HEK293T (cell line): Measurements from ENCODE around the gene ANKRD33B.
A peak's percentile ranks its signal among the peaks of the same experiment; 100 is the strongest.

Source experiments
- CTCF ChIA-PET: fragments of 350-600 bp; formaldehyde crosslinking; extraction: SDS; loops from one replicate; lab custom pipeline; 2021; ENCODE audit warnings: antibody characterized with exemption, inconsistent platforms; lab: Yijun Ruan, JAX
- POLR2A ChIA-PET: fragments of 350-600 bp; formaldehyde crosslinking; extraction: SDS; loops from one replicate; lab custom pipeline; 2020; ENCODE audit warnings: antibody characterized with exemption, inconsistent platforms; lab: Yijun Ruan, JAX
- DNase-seq: peaks from one replicate; pipeline ENCODE4 v3.0.0; 2012; ENCODE audit warnings: mixed read lengths; ENCODE audit errors: extremely low spot score
- ARNT ChIP-seq: fragments of 450-650 bp; IDR thresholded peaks from 2 replicates; pipeline ENCODE4 v1.6.1; 2017; ENCODE audit warnings: mild to moderate bottlenecking
- BHLHE40 ChIP-seq: fragments of 450-650 bp; IDR thresholded peaks from 2 replicates; pipeline ENCODE4 v1.6.1; 2016; ENCODE audit warnings: mild to moderate bottlenecking, moderate library complexity, borderline replicate concordance
- CTBP1 ChIP-seq: fragments of 450-650 bp; IDR thresholded peaks from 2 replicates; pipeline ENCODE4 v1.6.1; 2016; ENCODE audit warnings: borderline replicate concordance
- ELF4 ChIP-seq: fragments of 450-650 bp; IDR thresholded peaks from 2 replicates; pipeline ENCODE4 v1.6.1; 2017; ENCODE audit warnings: antibody characterized with exemption
- FOXA1 ChIP-seq: fragments of 450-650 bp; IDR thresholded peaks from 2 replicates; pipeline ENCODE4 v1.6.1; 2016; ENCODE audit warnings: mild to moderate bottlenecking
- FOXK2 ChIP-seq: fragments of 450-650 bp; IDR thresholded peaks from 2 replicates; pipeline ENCODE4 v1.6.1; 2016; ENCODE audit warnings: mild to moderate bottlenecking
- FOXM1 ChIP-seq: fragments of 450-650 bp; IDR thresholded peaks from 2 replicates; pipeline ENCODE4 v1.6.1; 2017; ENCODE audit warnings: mild to moderate bottlenecking, borderline replicate concordance
- HDGF ChIP-seq: fragments of 450-650 bp; IDR thresholded peaks from 2 replicates; pipeline ENCODE4 v1.6.1; 2017; ENCODE audit warnings: antibody characterized with exemption, borderline replicate concordance
- L3MBTL2 ChIP-seq: fragments of 450-650 bp; conservative IDR thresholded peaks from 2 replicates; pipeline ENCODE4 v1.6.1; 2016; ENCODE audit warnings: mild to moderate bottlenecking
- LEF1 ChIP-seq: fragments of 450-650 bp; IDR thresholded peaks from 2 replicates; pipeline ENCODE4 v1.6.1; 2017; ENCODE audit warnings: mild to moderate bottlenecking, borderline replicate concordance
- NFRKB ChIP-seq: fragments of 450-650 bp; IDR thresholded peaks from 2 replicates; pipeline ENCODE4 v1.6.1; 2016; ENCODE audit warnings: mild to moderate bottlenecking, moderate library complexity
- PKNOX1 ChIP-seq: fragments of 450-650 bp; IDR thresholded peaks from 2 replicates; pipeline ENCODE4 v1.6.1; 2016
- SP1 ChIP-seq: fragments of 450-650 bp; IDR thresholded peaks from 2 replicates; pipeline ENCODE4 v1.6.1; 2017
- SUZ12 ChIP-seq: fragments of 450-650 bp; IDR thresholded peaks from 2 replicates; pipeline ENCODE4 v1.6.1; 2016; ENCODE audit warnings: mild to moderate bottlenecking
- TARDBP ChIP-seq: fragments of 450-650 bp; IDR thresholded peaks from 2 replicates; pipeline ENCODE4 v1.6.1; 2016
- ZNF384 ChIP-seq: fragments of 450-650 bp; IDR thresholded peaks from 2 replicates; pipeline ENCODE4 v1.6.1; 2016

Gene ANKRD33B

DNA sequence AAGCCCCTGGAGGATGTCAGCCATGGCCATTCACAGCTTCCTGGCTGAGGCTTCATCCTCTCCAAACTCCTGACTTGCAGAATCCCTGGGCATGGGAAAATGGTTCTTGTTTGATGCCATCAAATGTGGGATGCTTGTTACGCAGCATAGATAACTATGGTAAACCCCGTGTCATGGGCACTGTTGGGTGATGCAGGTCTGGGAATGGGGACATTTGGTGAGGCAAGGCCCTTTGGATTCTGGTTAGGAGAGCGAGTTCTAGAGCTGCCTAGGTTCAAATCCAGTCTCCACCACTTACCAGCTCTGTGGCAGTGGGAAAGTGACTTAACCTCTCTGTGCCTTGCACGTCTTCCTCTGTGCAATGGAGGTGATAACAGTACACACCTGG is 41.7 kb upstream of the ANKRD33B start:
- CTCF ChIA-PET = no interaction called here
- POLR2A ChIA-PET = no interaction called here
- no peak for TF ChIP-seq FOXA1
- no peak for TF ChIP-seq CTBP1
- TF ChIP-seq FOXK2 = no peak
- no peak for TF ChIP-seq PKNOX1
- TF ChIP-seq NFRKB = no peak
- no peak for TF ChIP-seq SP1
- no peak for TF ChIP-seq TARDBP
- TF ChIP-seq FOXM1 = no peak
- TF ChIP-seq LEF1 = no peak
- no peak for TF ChIP-seq ELF4
- no peak for DNase-seq

- CTCF ChIA-PET = no interaction called here
- POLR2A ChIA-PET = no interaction called here
- TF ChIP-seq TARDBP (no peak), FOXA1 (no peak), BHLHE40 (no peak), SP1 (no peak), HDGF (no peak), ZNF384 (no peak), CTBP1 (no peak), FOXM1 (no peak), SUZ12 (no peak), ELF4 (no peak), LEF1 (no peak), NFRKB (no peak), L3MBTL2 (no peak), FOXK2 (no peak)
Measured at GRCh38 chr5:10524376-10525123, 39.3 kb upstream of the ANKRD33B start.

DNA sequence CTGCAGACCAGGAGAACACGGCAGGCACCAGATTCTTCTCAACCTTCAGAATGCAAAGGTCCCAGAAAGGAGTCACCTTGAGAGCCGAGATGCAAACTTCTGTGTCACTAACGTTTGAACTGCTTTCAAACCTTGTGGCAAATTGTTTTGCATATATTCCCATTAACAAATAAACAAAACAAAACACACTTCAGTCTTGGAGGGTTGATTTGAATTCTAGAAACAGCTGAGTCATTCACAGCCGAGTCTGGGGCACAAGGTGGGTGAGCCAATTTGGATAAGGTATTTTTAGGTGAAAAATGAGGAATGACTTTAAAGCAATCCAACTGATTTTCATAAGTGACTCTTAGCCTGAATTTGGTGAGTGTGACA is 38.8 kb upstream of the ANKRD33B start:
- ChIA-PET POLR2A (no interaction called here), CTCF (no interaction called here)
- no peak for TF ChIP-seq SP1
- no peak for TF ChIP-seq CTBP1
- no peak for TF ChIP-seq ELF4
- TF ChIP-seq LEF1 = no peak
- TF ChIP-seq FOXA1 = no peak
- no peak for TF ChIP-seq L3MBTL2
- no peak for DNase-seq

More at GRCh38 chr5:10524376-10525123, 39.3 kb upstream of the ANKRD33B start:
- DNase-seq = no peak

DNA sequence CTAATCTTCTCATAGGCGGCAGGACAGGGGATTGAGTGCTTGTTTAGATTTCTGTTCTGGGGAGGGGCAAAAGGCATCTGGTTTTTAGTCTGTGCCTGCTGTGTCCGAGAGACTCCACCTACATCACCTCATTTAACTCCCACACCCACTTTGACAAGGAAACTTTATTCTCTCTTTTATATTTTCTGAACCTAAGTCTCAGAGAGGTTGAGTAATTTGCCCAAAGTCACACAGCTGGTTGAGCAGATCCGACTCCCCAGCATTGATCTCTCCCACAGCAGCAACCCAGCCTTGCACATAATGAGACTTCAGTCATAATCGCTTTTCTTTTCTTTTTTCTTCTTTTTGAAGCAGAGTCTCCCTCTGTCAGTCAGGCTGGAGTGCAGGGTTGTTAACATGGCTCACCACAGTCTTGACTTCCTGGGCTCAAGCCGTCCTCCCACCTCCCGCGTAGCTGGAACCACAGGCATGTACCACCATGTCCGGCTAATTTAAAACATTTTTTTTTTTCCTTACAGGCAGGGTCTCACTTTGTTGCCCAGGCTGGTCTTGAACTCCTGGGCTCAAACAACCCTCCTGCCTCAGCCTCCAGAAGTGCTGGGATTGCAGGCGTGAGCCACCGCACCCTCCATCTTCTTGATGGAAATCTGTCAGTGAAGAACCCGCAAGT is 36.5 kb upstream of the ANKRD33B start:
- ChIA-PET POLR2A (no interaction called here), CTCF (no interaction called here)
- no peak for DNase-seq
- TF ChIP-seq L3MBTL2 = no peak
- TF ChIP-seq HDGF = no peak
- no peak for TF ChIP-seq SP1
- TF ChIP-seq ARNT = no peak
- no peak for TF ChIP-seq NFRKB
- TF ChIP-seq LEF1 = no peak
- TF ChIP-seq BHLHE40 = no peak
- no peak for TF ChIP-seq ZNF384
- no peak for TF ChIP-seq FOXA1
- TF ChIP-seq FOXM1 = no peak
- no peak for TF ChIP-seq ELF4
- no peak for TF ChIP-seq PKNOX1
- TF ChIP-seq FOXK2 = no peak
- TF ChIP-seq CTBP1 = no peak
- no peak for TF ChIP-seq SUZ12
- TF ChIP-seq TARDBP = no peak

GRCh38 chr5:10528056-10528816 is 35.6 kb upstream of the ANKRD33B start:
- ChIA-PET POLR2A (no interaction called here), CTCF (interaction anchor here (0.6 to 1.6 kb wide), 4 partner anchors 9 to 86 kb away, joined by 3 to 6 read pairs (median 4); no protein-coding TSS in a partner anchor)
- no peak for TF ChIP-seq SUZ12
- no peak for TF ChIP-seq TARDBP
- no peak for TF ChIP-seq FOXM1
- no peak for TF ChIP-seq L3MBTL2
- TF ChIP-seq FOXA1 = no peak
- peak; percentile 50; the same call in 1 of the 2 replicates for TF ChIP-seq PKNOX1
- DNase-seq = no peak

- DNase-seq = no peak
- no peak for TF ChIP-seq HDGF
- no peak for TF ChIP-seq SUZ12
- no peak for TF ChIP-seq BHLHE40
- no peak for TF ChIP-seq FOXA1
- TF ChIP-seq L3MBTL2 = no peak
- no peak for TF ChIP-seq NFRKB
- no peak for TF ChIP-seq ARNT
- TF ChIP-seq CTBP1 = no peak
- no peak for TF ChIP-seq SP1
- no peak for TF ChIP-seq FOXM1
- TF ChIP-seq ELF4 = no peak
- TF ChIP-seq ZNF384 = no peak
- no peak for TF ChIP-seq PKNOX1
- TF ChIP-seq TARDBP = no peak
- TF ChIP-seq LEF1 = no peak
- TF ChIP-seq FOXK2 = no peak
- ChIA-PET POLR2A (interaction anchor here (0.7 kb wide), 1 partner anchor 13 kb away, joined by 3 read pairs; no protein-coding TSS in a partner anchor), CTCF (interaction anchor here (1.0 to 1.6 kb wide), 3 partner anchors 9 to 28 kb away, joined by 3 to 6 read pairs (median 4); no protein-coding TSS in a partner anchor)
Measured at GRCh38 chr5:10528827-10529226, 35.0 kb upstream of the ANKRD33B start.
